ENCODE results near the gene ATP2B2.

DNA sequence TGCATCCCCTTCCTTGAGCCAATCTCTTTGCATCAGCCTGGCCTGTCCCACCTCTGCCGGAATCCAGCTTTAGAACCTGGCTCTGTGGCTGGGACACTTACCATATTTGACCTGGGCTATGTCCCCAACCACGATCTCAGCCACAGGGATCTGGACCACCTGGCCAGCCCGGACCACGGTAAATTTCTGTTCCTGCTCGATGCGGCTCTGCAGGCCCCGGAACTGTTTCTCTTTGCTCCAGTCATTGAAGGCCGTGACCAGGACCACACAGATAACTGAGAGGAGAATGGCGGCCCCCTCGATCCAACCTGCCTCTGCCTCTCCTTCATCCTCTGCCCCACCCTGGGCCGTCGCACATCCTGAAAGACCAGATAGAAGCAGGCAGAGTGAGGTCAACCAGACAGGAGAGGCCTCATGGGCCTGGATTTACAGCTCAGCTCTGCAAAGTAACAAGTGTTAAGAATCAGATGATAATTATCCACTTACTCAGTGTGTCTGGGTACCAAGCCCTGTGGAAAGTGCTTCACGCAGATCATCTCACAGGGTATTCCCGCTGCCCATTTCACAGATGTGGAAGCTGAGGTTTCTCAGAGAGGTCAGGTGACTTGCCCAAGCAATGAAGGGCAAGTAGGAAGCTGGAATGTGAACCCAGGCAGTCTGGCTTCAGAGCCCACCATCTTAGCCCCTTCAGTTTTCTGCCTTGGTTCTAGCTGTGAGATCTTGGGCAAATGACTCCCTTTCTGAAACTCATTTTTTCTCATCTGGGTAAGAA is 103.2 kb downstream of the ATP2B2 start:
- TF ChIP-seq, protein P1, sequence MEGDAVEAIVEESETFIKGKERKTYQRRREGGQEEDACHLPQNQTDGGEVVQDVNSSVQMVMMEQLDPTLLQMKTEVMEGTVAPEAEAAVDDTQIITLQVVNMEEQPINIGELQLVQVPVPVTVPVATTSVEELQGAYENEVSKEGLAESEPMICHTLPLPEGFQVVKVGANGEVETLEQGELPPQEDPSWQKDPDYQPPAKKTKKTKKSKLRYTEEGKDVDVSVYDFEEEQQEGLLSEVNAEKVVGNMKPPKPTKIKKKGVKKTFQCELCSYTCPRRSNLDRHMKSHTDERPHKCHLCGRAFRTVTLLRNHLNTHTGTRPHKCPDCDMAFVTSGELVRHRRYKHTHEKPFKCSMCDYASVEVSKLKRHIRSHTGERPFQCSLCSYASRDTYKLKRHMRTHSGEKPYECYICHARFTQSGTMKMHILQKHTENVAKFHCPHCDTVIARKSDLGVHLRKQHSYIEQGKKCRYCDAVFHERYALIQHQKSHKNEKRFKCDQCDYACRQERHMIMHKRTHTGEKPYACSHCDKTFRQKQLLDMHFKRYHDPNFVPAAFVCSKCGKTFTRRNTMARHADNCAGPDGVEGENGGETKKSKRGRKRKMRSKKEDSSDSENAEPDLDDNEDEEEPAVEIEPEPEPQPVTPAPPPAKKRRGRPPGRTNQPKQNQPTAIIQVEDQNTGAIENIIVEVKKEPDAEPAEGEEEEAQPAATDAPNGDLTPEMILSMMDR (IDR thresholded peaks at IDR 0.05) = no peak
- no peak for TF ChIP-seq EZH2 (IDR thresholded peaks at IDR 0.05; ENCODE audit: borderline replicate concordance, insufficient read depth, low read depth, low read length, poor library complexity, severe bottlenecking)

All from B cell (primary cell).